Measurements from ENCODE around the gene AGGF1. TPM values are rescaled to one million over a fixed set of nuclear protein-coding genes. Genes with fewer than 3 reads are reported as not detected.
"Not testable (repeated sequence)": the region's sequence is repeated elsewhere in the genome, so short reads cannot be mapped to it uniquely, and the experiment has no call there.

The AGGF1 gene
- total RNA-seq, 2 donors from 2014 or later, result 8.2 to 13.5 TPM

DNA sequence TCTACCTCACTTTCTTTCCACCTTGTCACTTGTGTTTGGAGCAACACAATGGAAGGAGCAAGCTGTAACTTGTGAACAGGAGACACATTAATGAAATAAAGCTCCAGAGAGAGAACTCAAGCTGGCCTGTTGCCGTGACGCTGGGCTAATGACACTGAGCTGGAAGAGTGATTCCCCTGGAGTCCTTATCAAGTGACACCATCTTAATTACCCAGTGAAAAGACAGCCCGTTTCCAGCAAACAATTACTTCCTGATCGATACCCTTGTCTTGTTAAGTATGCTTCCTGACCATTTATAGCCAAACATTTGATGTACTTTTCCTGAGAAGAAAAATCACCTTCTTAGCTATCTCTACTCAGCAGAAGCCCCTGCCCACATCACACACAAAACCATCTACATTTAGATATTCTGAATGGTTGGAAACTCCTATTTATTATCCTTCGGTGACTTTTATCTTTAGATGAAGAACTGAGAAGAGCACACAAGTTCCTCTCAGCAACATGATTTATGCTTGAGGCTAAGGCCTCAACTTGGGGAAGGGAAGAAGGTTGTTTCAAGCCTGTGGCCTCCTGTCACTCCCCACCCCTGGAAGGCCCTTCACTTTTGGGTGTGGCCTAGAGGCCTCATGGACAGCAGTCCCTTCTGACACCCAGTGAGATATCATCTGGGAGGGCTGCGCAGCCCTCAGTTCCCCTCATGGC is 43.2 kb upstream of the AGGF1 start:
- H3K4me1 ChIP-seq, result no peaks in the 10 kb centered on the region
- no peak for DNase-seq
- TF ChIP-seq POLR2A (IDR thresholded peaks at IDR 0.05), result no peak
- TF ChIP-seq, protein P1, sequence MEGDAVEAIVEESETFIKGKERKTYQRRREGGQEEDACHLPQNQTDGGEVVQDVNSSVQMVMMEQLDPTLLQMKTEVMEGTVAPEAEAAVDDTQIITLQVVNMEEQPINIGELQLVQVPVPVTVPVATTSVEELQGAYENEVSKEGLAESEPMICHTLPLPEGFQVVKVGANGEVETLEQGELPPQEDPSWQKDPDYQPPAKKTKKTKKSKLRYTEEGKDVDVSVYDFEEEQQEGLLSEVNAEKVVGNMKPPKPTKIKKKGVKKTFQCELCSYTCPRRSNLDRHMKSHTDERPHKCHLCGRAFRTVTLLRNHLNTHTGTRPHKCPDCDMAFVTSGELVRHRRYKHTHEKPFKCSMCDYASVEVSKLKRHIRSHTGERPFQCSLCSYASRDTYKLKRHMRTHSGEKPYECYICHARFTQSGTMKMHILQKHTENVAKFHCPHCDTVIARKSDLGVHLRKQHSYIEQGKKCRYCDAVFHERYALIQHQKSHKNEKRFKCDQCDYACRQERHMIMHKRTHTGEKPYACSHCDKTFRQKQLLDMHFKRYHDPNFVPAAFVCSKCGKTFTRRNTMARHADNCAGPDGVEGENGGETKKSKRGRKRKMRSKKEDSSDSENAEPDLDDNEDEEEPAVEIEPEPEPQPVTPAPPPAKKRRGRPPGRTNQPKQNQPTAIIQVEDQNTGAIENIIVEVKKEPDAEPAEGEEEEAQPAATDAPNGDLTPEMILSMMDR (IDR thresholded peaks at IDR 0.05), result no peak
- H3K4me3 ChIP-seq, result no peak overlapping the region
- 39 to 42% methylated on average over 6 of the region's 6 CpGs for WGBS, 2 donors
- no peaks in the 10 kb centered on the region for H3K36me3 ChIP-seq (replicated peaks in 1 of 2; ENCODE audit: insufficient read depth in 1 of 2, low read depth in 2 of 2)
- intact Hi-C loops (cut with DNase I), result no loop called here
- H3K27ac ChIP-seq, result no peak overlapping the region
- H3K9me3 ChIP-seq, result no peaks in the 10 kb centered on the region
- ATAC-seq, result no peak
- H3K27me3 ChIP-seq, result no peaks in the 10 kb centered on the region

DNA sequence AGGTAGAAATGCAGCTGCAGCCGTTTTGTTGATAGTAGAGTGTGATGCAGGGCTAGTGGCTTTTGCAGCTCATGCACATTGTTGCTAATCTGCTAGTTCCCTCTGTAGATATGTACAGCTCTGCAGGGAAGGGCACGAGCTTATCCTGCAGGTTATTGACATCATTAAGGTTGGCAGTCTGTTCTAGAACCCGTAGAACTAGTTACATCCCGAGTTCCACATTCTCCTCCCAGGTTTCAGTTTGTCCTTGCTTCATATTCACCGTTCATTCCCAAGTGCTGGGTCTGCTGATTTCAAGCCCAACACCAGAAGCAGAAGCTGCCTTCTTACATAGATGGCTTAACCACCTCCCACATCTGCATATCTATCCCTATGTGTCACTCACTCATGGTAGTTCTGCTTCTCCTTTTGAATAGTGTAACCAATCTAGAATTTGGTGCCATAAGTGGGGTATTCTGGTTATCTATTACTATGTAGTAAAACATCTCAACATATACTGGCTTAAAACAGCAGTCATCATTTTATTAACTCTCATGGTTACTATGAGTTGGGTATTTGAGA is 39.2 kb upstream of the AGGF1 start:
- ATAC-seq (no peak), DNase-seq (no peak)
- Histone ChIP-seq H3K4me1 (no peaks in the 10 kb centered on the region), H3K27me3 (no peaks in the 10 kb centered on the region), H3K27ac (no peak overlapping the region), H3K9me3 (no peaks in the 10 kb centered on the region), H3K36me3 (replicated peaks in 1 of 2; ENCODE audit: insufficient read depth in 1 of 2, low read depth in 2 of 2) (no peaks in the 10 kb centered on the region), H3K4me3 (no peak overlapping the region)
- WGBS, 2 donors, result 49 to 64% methylated on average over 5 of the region's 5 CpGs
- intact Hi-C loops (cut with DNase I), result no loop called here
- no peak for TF ChIP-seq POLR2A (IDR thresholded peaks at IDR 0.05)
- TF ChIP-seq, protein P1 (IDR thresholded peaks at IDR 0.05), result no peak

DNA sequence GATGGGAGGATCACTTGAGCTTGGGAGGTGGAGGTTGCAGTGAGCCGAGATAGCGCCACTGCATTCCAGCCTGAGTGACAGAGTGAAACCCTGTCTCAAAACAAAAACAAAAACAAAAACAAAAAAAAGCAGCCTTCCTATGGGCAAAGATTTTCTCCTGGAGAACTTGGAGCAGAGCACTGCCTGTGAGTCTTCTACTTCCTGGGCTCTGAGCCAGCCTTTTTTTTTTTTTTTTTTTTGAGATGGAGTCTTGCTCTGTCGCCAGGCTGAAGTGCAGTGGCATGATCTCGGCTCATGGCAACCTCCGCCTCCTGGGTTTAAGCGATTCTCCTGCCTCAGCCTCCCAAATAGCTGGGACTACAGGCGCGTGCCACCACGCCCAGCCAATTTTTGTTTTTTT is 36.8 kb upstream of the AGGF1 start:
- H3K27ac ChIP-seq; H3K4me1 ChIP-seq; H3K36me3 ChIP-seq (replicated peaks in 1 of 2; ENCODE audit: insufficient read depth in 1 of 2, low read depth in 2 of 2); H3K4me3 ChIP-seq; H3K27me3 ChIP-seq; H3K9me3 ChIP-seq; ATAC-seq; intact Hi-C loops (cut with DNase I); DNase-seq: not testable (repeated sequence)
- WGBS, 2 donors, result 78 to 80% methylated on average over 9 of the region's 9 CpGs

DNA sequence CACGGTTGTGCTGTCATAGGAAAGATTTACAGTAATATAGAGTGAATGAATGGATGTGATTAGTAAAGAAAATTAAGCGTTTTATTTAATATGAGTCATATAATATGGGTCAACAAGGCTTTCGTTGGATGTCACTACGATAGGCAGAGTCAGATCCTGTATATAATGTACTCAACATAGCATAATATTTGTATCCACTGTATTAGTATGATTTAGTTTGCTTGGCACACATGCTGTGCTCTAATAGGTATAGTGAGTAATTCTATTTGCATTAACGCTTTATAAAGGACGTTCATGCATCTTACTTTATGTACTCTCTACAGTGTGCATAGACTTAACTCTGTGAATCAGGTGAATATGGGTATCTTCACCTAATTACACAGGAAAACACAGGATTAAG is 35.9 kb upstream of the AGGF1 start:
- H3K36me3 ChIP-seq (replicated peaks in 1 of 2; ENCODE audit: insufficient read depth in 1 of 2, low read depth in 2 of 2), result no peaks in the 10 kb centered on the region
- TF ChIP-seq POLR2A (IDR thresholded peaks at IDR 0.05), result no peak
- TF ChIP-seq, protein P1 (IDR thresholded peaks at IDR 0.05), result no peak
- no peak for ATAC-seq

DNA sequence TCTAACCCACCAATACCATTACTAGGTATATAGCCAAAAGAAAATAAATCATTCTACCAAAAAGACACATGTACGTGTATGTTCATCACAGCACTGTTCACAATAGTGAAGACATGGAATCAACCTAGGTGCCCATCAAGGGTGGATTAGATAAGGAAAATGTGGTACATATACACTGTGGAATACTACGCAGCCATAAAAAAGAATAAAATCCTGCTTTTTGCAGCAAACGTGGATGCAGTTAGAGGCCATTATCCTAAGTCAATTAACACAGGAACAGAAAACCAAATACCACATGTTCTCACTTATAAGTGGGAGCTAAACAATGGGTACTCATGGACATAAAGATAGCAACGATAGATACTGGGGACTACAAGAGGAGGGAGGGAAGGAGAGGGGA is 32.0 kb upstream of the AGGF1 start:
- H3K4me3 ChIP-seq; H3K27ac ChIP-seq; H3K27me3 ChIP-seq; H3K9me3 ChIP-seq; H3K4me1 ChIP-seq; ATAC-seq; H3K36me3 ChIP-seq (replicated peaks in 1 of 2; ENCODE audit: insufficient read depth in 1 of 2, low read depth in 2 of 2); DNase-seq; intact Hi-C loops (cut with DNase I): not testable (repeated sequence)
- WGBS, 2 donors, result 77% methylated on average over 4 of the region's 4 CpGs

More for the DNA sequence above, 35.9 kb upstream of the AGGF1 start:
- intact Hi-C loops (cut with DNase I), result no loop called here
- H3K4me3 ChIP-seq, result no peak overlapping the region
- H3K27me3 ChIP-seq, result no peaks in the 10 kb centered on the region
- no peaks in the 10 kb centered on the region for H3K9me3 ChIP-seq
- DNase-seq, result no peak
- H3K4me1 ChIP-seq, result no peaks in the 10 kb centered on the region
- no peak overlapping the region for H3K27ac ChIP-seq
- WGBS, 2 donors, result 59 to 68% methylated on average over 6 of the region's 6 CpGs

DNA sequence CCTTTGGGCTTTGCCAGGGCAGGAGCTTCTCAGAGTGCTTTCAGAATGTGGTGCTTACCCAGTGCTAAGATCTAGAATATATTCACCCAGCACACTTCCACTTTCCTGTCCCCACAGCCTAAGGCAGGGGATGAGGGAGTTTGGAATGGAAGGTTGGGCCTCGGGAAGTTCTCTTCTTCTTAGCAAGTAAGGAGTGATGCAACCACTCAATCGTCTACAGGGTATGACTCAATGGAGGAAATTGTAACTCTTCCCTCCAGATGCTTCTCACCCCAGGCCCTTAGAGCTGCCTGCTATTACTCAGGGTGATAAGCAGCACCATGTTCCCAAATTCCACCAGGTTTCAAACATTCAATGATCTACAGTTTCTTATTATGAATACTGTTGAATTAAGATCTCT is 30.8 kb upstream of the AGGF1 start:
- no peak for TF ChIP-seq POLR2A (IDR thresholded peaks at IDR 0.05)
- TF ChIP-seq, protein P1 (IDR thresholded peaks at IDR 0.05), result no peak
- Histone ChIP-seq H3K4me3 (no peak overlapping the region), H3K36me3 (replicated peaks in 1 of 2; ENCODE audit: insufficient read depth in 1 of 2, low read depth in 2 of 2) (no peaks in the 10 kb centered on the region), H3K27ac (no peak overlapping the region), H3K4me1 (no peaks in the 10 kb centered on the region), H3K27me3 (no peaks in the 10 kb centered on the region), H3K9me3 (no peaks in the 10 kb centered on the region)
- peak in 1 of 4 donors; percentile 4 for DNase-seq
- no peak for ATAC-seq
- intact Hi-C loops (cut with DNase I), result no loop called here
- 63 to 86% methylated on average over 2 of the region's 2 CpGs for WGBS, 2 donors
